Caco-2 (cell line): ENCODE results near the gene HMGCR. TPM values are rescaled to one million over a fixed set of nuclear protein-coding genes. Genes with fewer than 3 reads are reported as not detected.
A peak's percentile ranks its signal among the peaks of the same experiment; 100 is the strongest.

ENCODE experiments used
- BruUV-seq: library from RNA; stranded (reverse); fragments of 400-500 nt; replicated peaks from 2 replicates; lab custom pipeline; 2021; lab: Mats Ljungman, UMichigan
- CTCF ChIA-PET: fragments of 300-600 bp; sonication (Branson Sonifier 250); formaldehyde crosslinking; loops from one replicate; lab custom pipeline; 2022; ENCODE audit warnings: antibody characterized with exemption; lab: Charles Lee
- POLR2A ChIA-PET: fragments of 300-600 bp; sonication (Branson Sonifier 250); formaldehyde crosslinking; loops from one replicate; lab custom pipeline; 2022; ENCODE audit warnings: antibody characterized with exemption; lab: Charles Lee
- DNase-seq, 2 experiments: peaks; one replicate each; pipeline versions ENCODE4 v3.0.0 to v3.0.0-alpha.2; 2020 to 2022
- H3K27me3 ChIP-seq: replicated peaks from 2 replicates; pipeline ENCODE4 v1.6.0; 2011; ENCODE audit warnings: low read length; ENCODE audit not compliant: control insufficient read depth, insufficient read depth
- H3K36me3 ChIP-seq: 2 replicates; pipeline ENCODE4 v1.5.1; 2011; ENCODE audit warnings: low read length; ENCODE audit not compliant: control insufficient read depth, insufficient read depth
- H3K4me1 ChIP-seq: fragments of 250-450 bp; sonication (Bioruptor Pico); 2 replicates; pipeline ENCODE4 v1.5.1; 2020; ENCODE audit warnings: mild to moderate bottlenecking
- H3K4me3 ChIP-seq: 2 replicates; pipeline ENCODE4 v1.5.1; 2011; ENCODE audit warnings: low read depth, mild to moderate bottlenecking, control low read depth, low read length
- H3K9me3 ChIP-seq: fragments of 250-450 bp; sonication (Bioruptor Pico); 2 replicates; pipeline ENCODE4 v1.5.1; 2020; ENCODE audit warnings: mild to moderate bottlenecking, moderate library complexity
- H3K27ac Mint-ChIP-seq: one replicate; pipeline ENCODE4 v1.8.0; 2022; ENCODE audit warnings: mixed read lengths; ENCODE audit not compliant: unreplicated experiment
- H3K27me3 Mint-ChIP-seq: one replicate; pipeline ENCODE4 v1.8.0; 2022; ENCODE audit warnings: mixed read lengths; ENCODE audit not compliant: insufficient read depth, unreplicated experiment
- H3K36me3 Mint-ChIP-seq: one replicate; pipeline ENCODE4 v1.8.0; 2022; ENCODE audit warnings: mild to moderate bottlenecking, mixed read lengths; ENCODE audit not compliant: insufficient read depth, unreplicated experiment
- H3K4me1 Mint-ChIP-seq: one replicate; pipeline ENCODE4 v1.8.0; 2022; ENCODE audit warnings: low read depth, mixed read lengths; ENCODE audit not compliant: unreplicated experiment
- H3K4me3 Mint-ChIP-seq: one replicate; pipeline ENCODE4 v1.8.0; 2022; ENCODE audit warnings: mild to moderate bottlenecking, moderate library complexity, mixed read lengths; ENCODE audit not compliant: unreplicated experiment
- H3K9me3 Mint-ChIP-seq: one replicate; pipeline ENCODE4 v1.8.0; 2022; ENCODE audit warnings: mixed read lengths; ENCODE audit not compliant: unreplicated experiment
- CTCF ChIP-seq, 2 experiments: fragments of 200-600 bp in 1 of 2; IDR thresholded peaks; 1 replicate in 1 of 2; 2 replicates in 1 of 2; pipeline versions ENCODE4 v1.5.1 to v1.8.0; 2011 to 2022; ENCODE audit warnings: antibody characterized with exemption in 1 of 2, control low read depth in 1 of 2, inconsistent platforms in 1 of 2, low read depth in 1 of 2, low read length in 1 of 2, mild to moderate bottlenecking in 1 of 2, moderate library complexity in 1 of 2; ENCODE audit not compliant: insufficient read depth in 1 of 2, severe bottlenecking in 1 of 2, unreplicated experiment in 1 of 2
- intact Hi-C: fragments of 100-400 bp; cut with micrococcal nuclease; formaldehyde crosslinking; loops from one replicate; pipeline ENCODE4 v1.10.0; 2022; ENCODE audit not compliant: unreplicated experiment
- total RNA-seq: library from RNA; stranded (reverse); gene quantifications from 2 replicates; pipeline ENCODE4 v1.2.3, GENCODE V29; 2022

Gene HMGCR
- total RNA-seq, 1 experiment from 2014 or later = 164 TPM

- no peaks in the 10 kb centered on the region for H3K4me1 Mint-ChIP-seq
- H3K4me3 Mint-ChIP-seq = no peak overlapping the region
- intact Hi-C loops = no loop called here
- no peak for TF ChIP-seq CTCF (IDR thresholded peaks at IDR 0.05; ENCODE audit: insufficient read depth in 1 of 2, low read depth in 1 of 2, low read length in 1 of 2, severe bottlenecking in 1 of 2, unreplicated experiment in 1 of 2)
- H3K27ac Mint-ChIP-seq = no peak overlapping the region
- H3K9me3 Mint-ChIP-seq = no peaks in the 10 kb centered on the region
- Histone ChIP-seq H3K4me1 (no peaks in the 10 kb centered on the region), H3K36me3 (peaks cover 3% of the 10 kb centered on the region), H3K27me3 (no peaks in the 10 kb centered on the region), H3K4me3 (no peak overlapping the region), H3K9me3 (no peaks in the 10 kb centered on the region)
- peaks cover 88% of the 10 kb centered on the region for H3K36me3 Mint-ChIP-seq
- no peak for DNase-seq
- BruUV-seq = no TSS peak
- ChIA-PET CTCF (no interaction called here), POLR2A (no interaction called here)
- no peaks in the 10 kb centered on the region for H3K27me3 Mint-ChIP-seq
Observed at GRCh38 chr5:75349663-75350062, 12.6 kb downstream of the HMGCR start.

- Mint-ChIP-seq H3K9me3 (no peaks in the 10 kb centered on the region), H3K4me1 (no peaks in the 10 kb centered on the region), H3K27me3 (no peaks in the 10 kb centered on the region), H3K27ac (no peak overlapping the region), H3K36me3 (peaks cover 86% of the 10 kb centered on the region), H3K4me3 (no peak overlapping the region)
- H3K27me3 ChIP-seq = no peaks in the 10 kb centered on the region
- BruUV-seq = TSS peak; percentile 9
- no peaks in the 10 kb centered on the region for H3K4me1 ChIP-seq
- H3K36me3 ChIP-seq = peaks cover 4% of the 10 kb centered on the region
- no peak for DNase-seq
- intact Hi-C loops = no loop called here
- CTCF ChIA-PET = interaction anchor here (1.0 kb wide), 1 partner anchor 10 kb away, joined by 3 read pairs; no protein-coding TSS in a partner anchor
- H3K4me3 ChIP-seq = no peak overlapping the region
- no peak for TF ChIP-seq CTCF (IDR thresholded peaks at IDR 0.05; ENCODE audit: insufficient read depth in 1 of 2, low read depth in 1 of 2, low read length in 1 of 2, severe bottlenecking in 1 of 2, unreplicated experiment in 1 of 2)
- no peaks in the 10 kb centered on the region for H3K9me3 ChIP-seq
- POLR2A ChIA-PET = interaction anchor here (1.0 kb wide), 1 partner anchor 14 kb away, joined by 3 read pairs; the partner anchor contains the start of gene HMGCR
Observed at GRCh38 chr5:75351139-75351926, 14.3 kb downstream of the HMGCR start.

- H3K9me3 Mint-ChIP-seq = no peaks in the 10 kb centered on the region
- DNase-seq = no peak
- Histone ChIP-seq H3K4me3 (no peak overlapping the region), H3K27me3 (no peaks in the 10 kb centered on the region), H3K36me3 (peaks cover 10% of the 10 kb centered on the region), H3K9me3 (no peaks in the 10 kb centered on the region), H3K4me1 (no peaks in the 10 kb centered on the region)
- no peak overlapping the region for H3K27ac Mint-ChIP-seq
- no peak for TF ChIP-seq CTCF (IDR thresholded peaks at IDR 0.05; ENCODE audit: insufficient read depth in 1 of 2, low read depth in 1 of 2, low read length in 1 of 2, severe bottlenecking in 1 of 2, unreplicated experiment in 1 of 2)
- ChIA-PET POLR2A (interaction anchor here (0.8 kb wide), 1 partner anchor 66 kb away, joined by 3 read pairs; no protein-coding TSS in a partner anchor), CTCF (interaction anchor here (1.5 kb wide), 1 partner anchor 18 kb away, joined by 3 read pairs; the partner anchor contains the start of gene HMGCR)
- H3K27me3 Mint-ChIP-seq = no peaks in the 10 kb centered on the region
- intact Hi-C loops = no loop called here
- BruUV-seq = no TSS peak
- no peak overlapping the region for H3K4me3 Mint-ChIP-seq
- no peaks in the 10 kb centered on the region for H3K4me1 Mint-ChIP-seq
- peaks cover 89% of the 10 kb centered on the region for H3K36me3 Mint-ChIP-seq
Observed at GRCh38 chr5:75355236-75355635, 18.2 kb downstream of the HMGCR start.
